HG02840 (cell line): ENCODE results near the gene TRDMT1.

Experiments used
- ATAC-seq: cut with Tn5 transposase; IDR thresholded peaks from one replicate; pipeline ENCODE4 v1.9.1; 2021; ENCODE audit warnings: mild to moderate bottlenecking, moderate library complexity, moderate number of reproducible peaks; ENCODE audit not compliant: unreplicated experiment, low FRiP score

TRDMT1 gene

GRCh38 chr10:17181110-17181509, 20.4 kb downstream of the TRDMT1 start:
- no peak for ATAC-seq

GRCh38 chr10:17179002-17179401, 22.5 kb downstream of the TRDMT1 start:
- ATAC-seq: no peak

GRCh38 chr10:17178006-17178405, 23.5 kb downstream of the TRDMT1 start:
- ATAC-seq: no peak

- no peak for ATAC-seq
Observed at GRCh38 chr10:17177014-17177413, 24.5 kb downstream of the TRDMT1 start.

- no peak for ATAC-seq
Observed at GRCh38 chr10:17176091-17176490, 25.4 kb downstream of the TRDMT1 start.

- ATAC-seq: no peak
Observed at GRCh38 chr10:17175551-17175950, 25.9 kb downstream of the TRDMT1 start.

GRCh38 chr10:17174626-17175025, 26.8 kb downstream of the TRDMT1 start:
- ATAC-seq: no peak

- no peak for ATAC-seq
Observed at GRCh38 chr10:17171141-17171641, 30.3 kb downstream of the TRDMT1 start.

GRCh38 chr10:17169803-17170202, 31.7 kb downstream of the TRDMT1 start:
- no peak for ATAC-seq

GRCh38 chr10:17166699-17167098, 34.8 kb downstream of the TRDMT1 start:
- no peak for ATAC-seq

- no peak for ATAC-seq
Observed at GRCh38 chr10:17162828-17163227, 38.6 kb downstream of the TRDMT1 start.

GRCh38 chr10:17161775-17162174, 39.7 kb downstream of the TRDMT1 start:
- ATAC-seq: no peak

GRCh38 chr10:17157024-17157423, 44.4 kb downstream of the TRDMT1 start:
- no peak for ATAC-seq

- ATAC-seq: no peak
Observed at GRCh38 chr10:17155826-17156225, 45.6 kb downstream of the TRDMT1 start.

GRCh38 chr10:17154116-17154515, 47.4 kb downstream of the TRDMT1 start:
- ATAC-seq: no peak

GRCh38 chr10:17153321-17153720, 48.2 kb downstream of the TRDMT1 start:
- no peak for ATAC-seq

GRCh38 chr10:17151716-17152115, 49.8 kb downstream of the TRDMT1 start:
- ATAC-seq: no peak

- no peak for ATAC-seq
Observed at GRCh38 chr10:17147884-17148489, 53.5 kb downstream of the TRDMT1 start.

- ATAC-seq: no peak
Observed at GRCh38 chr10:17146892-17147291, 54.6 kb downstream of the TRDMT1 start.

GRCh38 chr10:17145239-17145638, 56.2 kb downstream of the TRDMT1 start:
- ATAC-seq: no peak

- no peak for ATAC-seq
Observed at GRCh38 chr10:17144757-17145156, 56.7 kb downstream of the TRDMT1 start.

GRCh38 chr10:17144032-17144431, 57.4 kb downstream of the TRDMT1 start:
- ATAC-seq: no peak
